Neural cell (in vitro differentiated cells): ENCODE results near the gene LYPD6B. TPM values are rescaled to one million over a fixed set of nuclear protein-coding genes. Genes with fewer than 3 reads are reported as not detected.

Experiments
- H2AFZ ChIP-seq: fragments of 200-600, 300-800 bp; sonication (generic), shearing (Covaris generic); 2 replicates; pipeline ENCODE4 v1.6.0; 2014; ENCODE audit warnings: low read depth, mild to moderate bottlenecking, antibody characterized with exemption, low read length, moderate library complexity
- H3F3A ChIP-seq: fragments of 200-600 bp; shearing (Covaris generic); 2 replicates; pipeline ENCODE4 v1.6.1; 2016; ENCODE audit warnings: mild to moderate bottlenecking, moderate library complexity, mixed read lengths, antibody characterized with exemption, low read length; ENCODE audit not compliant: insufficient read depth, poor library complexity, severe bottlenecking
- H3K27ac ChIP-seq: fragments of 200-600, 300-800 bp; sonication (generic), shearing (Covaris generic); 2 replicates; pipeline ENCODE4 v1.5.1; 2014; ENCODE audit warnings: mild to moderate bottlenecking, low read length, moderate library complexity
- H3K27me3 ChIP-seq: fragments of 300-800, 200-600 bp; sonication (generic), shearing (Covaris generic); 2 replicates; pipeline ENCODE4 v1.6.0; 2014; ENCODE audit warnings: mild to moderate bottlenecking, low read depth, low read length, moderate library complexity; ENCODE audit not compliant: insufficient read depth
- H3K36me3 ChIP-seq: fragments of 300-800, 200-600 bp; sonication (generic), shearing (Covaris generic); 2 replicates; pipeline ENCODE4 v1.5.1; 2014; ENCODE audit warnings: mild to moderate bottlenecking, antibody characterized with exemption, low read length, moderate library complexity; ENCODE audit not compliant: insufficient read depth
- H3K4me2 ChIP-seq: fragments of 300-800, 200-600 bp; sonication (generic), shearing (Covaris generic); 2 replicates; pipeline ENCODE4 v1.6.0; 2014; ENCODE audit warnings: mild to moderate bottlenecking, low read length
- H3K4me3 ChIP-seq: fragments of 300-800, 200-600 bp; sonication (generic), shearing (Covaris generic); 2 replicates; pipeline ENCODE4 v1.5.1; 2014; ENCODE audit warnings: mild to moderate bottlenecking, low read length, moderate library complexity
- H3K79me2 ChIP-seq: fragments of 200-600 bp; shearing (Covaris generic); replicated peaks from 2 replicates; pipeline ENCODE4 v1.6.0; 2014; ENCODE audit warnings: mild to moderate bottlenecking, low read length, moderate library complexity; ENCODE audit not compliant: insufficient read depth
- H3K9ac ChIP-seq: fragments of 300-800, 200-600 bp; sonication (generic), shearing (Covaris generic); 2 replicates; pipeline ENCODE4 v1.6.1; 2016; ENCODE audit warnings: mild to moderate bottlenecking, low read length, mixed read lengths
- H3K9me2 ChIP-seq: fragments of 200-600 bp; shearing (Covaris generic); 2 replicates; pipeline ENCODE4 v1.6.1; 2016; ENCODE audit warnings: mild to moderate bottlenecking, low read length, mixed read lengths; ENCODE audit not compliant: insufficient read depth
- H3K9me3 ChIP-seq: fragments of 200-600, 300-800 bp; sonication (generic), shearing (Covaris generic); 2 replicates; pipeline ENCODE4 v1.6.1; 2016; ENCODE audit warnings: mild to moderate bottlenecking, mixed run types, low read length, moderate library complexity, mixed read lengths
- H4K20me1 ChIP-seq: fragments of 200-600 bp; shearing (Covaris generic); 2 replicates; pipeline ENCODE4 v1.6.1; 2016; ENCODE audit warnings: mild to moderate bottlenecking, mixed run types; ENCODE audit not compliant: insufficient read depth
- CTCF ChIP-seq: fragments of 450-650 bp; IDR thresholded peaks from 2 replicates; pipeline ENCODE4 v1.5.1; 2014; ENCODE audit warnings: antibody characterized with exemption, mild to moderate bottlenecking, moderate library complexity; ENCODE audit not compliant: poor library complexity, severe bottlenecking
- EP300 ChIP-seq: fragments of 450-650 bp; conservative IDR thresholded peaks from 2 replicates; pipeline ENCODE4 v1.6.1; 2014; ENCODE audit warnings: antibody characterized with exemption, mild to moderate bottlenecking, moderate library complexity; ENCODE audit not compliant: poor library complexity, severe bottlenecking
- EZH2 ChIP-seq: fragments of 200-600, 300-800 bp; shearing (Covaris generic), sonication (generic); IDR thresholded peaks from 2 replicates; pipeline ENCODE4 v1.6.1; 2014; ENCODE audit warnings: antibody characterized with exemption, low read length, borderline replicate concordance, mild to moderate bottlenecking; ENCODE audit not compliant: insufficient read depth, poor library complexity, severe bottlenecking
- MXI1 ChIP-seq: fragments of 450-650 bp; conservative IDR thresholded peaks from 2 replicates; pipeline ENCODE4 v1.6.1; 2014; ENCODE audit warnings: antibody characterized with exemption, mild to moderate bottlenecking; ENCODE audit not compliant: poor library complexity, severe bottlenecking
- POLR2AphosphoS5 ChIP-seq: IDR thresholded peaks from 2 replicates; pipeline ENCODE4 v1.6.1; 2012
- RAD21 ChIP-seq: fragments of 450-650 bp; conservative IDR thresholded peaks from 2 replicates; pipeline ENCODE4 v1.6.1; 2014; ENCODE audit warnings: antibody characterized with exemption, mild to moderate bottlenecking, moderate library complexity
- REST ChIP-seq: IDR thresholded peaks from 2 replicates; pipeline ENCODE4 v1.6.1; 2012; ENCODE audit warnings: borderline replicate concordance
- SMC3 ChIP-seq: fragments of 450-650 bp; conservative IDR thresholded peaks from 2 replicates; pipeline ENCODE4 v1.6.1; 2014; ENCODE audit warnings: antibody characterized with exemption, mild to moderate bottlenecking, moderate library complexity; ENCODE audit not compliant: poor library complexity
- TAF1 ChIP-seq: IDR thresholded peaks from 2 replicates; pipeline ENCODE4 v1.6.1; 2012; ENCODE audit warnings: low read depth
- polyA plus RNA-seq: library from polyadenylated mRNA; depleted of rRNA; stranded (reverse); fragments of >200 nt; gene quantifications from 2 replicates; pipeline ENCODE4 v1.2.3, GENCODE V29; 2014

The LYPD6B gene
- polyA plus RNA-seq, 1 donor from 2014 or later: 0.68 TPM

GRCh38 chr2:149156971-149157740 is 118.7 kb downstream of the LYPD6B start:
- no peak for TF ChIP-seq SMC3
- no peak for TF ChIP-seq MXI1
- TF ChIP-seq TAF1: no peak
- no peak for TF ChIP-seq REST
- TF ChIP-seq EZH2: no peak
- no peak for TF ChIP-seq EP300
- H3K27me3 ChIP-seq: no peaks in the 10 kb centered on the region
- H3F3A ChIP-seq: no peaks in the 10 kb centered on the region
- no peak overlapping the region for H3K27ac ChIP-seq
- no peaks in the 10 kb centered on the region for H3K9me3 ChIP-seq
- H2AFZ ChIP-seq: no peak overlapping the region
- no peak overlapping the region for H3K4me3 ChIP-seq
- no peaks in the 10 kb centered on the region for H3K9me2 ChIP-seq
- H3K4me2 ChIP-seq: no peak overlapping the region
- H3K9ac ChIP-seq: no peak overlapping the region
- no peaks in the 10 kb centered on the region for H4K20me1 ChIP-seq
- H3K79me2 ChIP-seq: no peaks in the 10 kb centered on the region
- no peaks in the 10 kb centered on the region for H3K36me3 ChIP-seq

GRCh38 chr2:149158957-149159356 is 120.5 kb downstream of the LYPD6B start:
- no peaks in the 10 kb centered on the region for H3K27me3 ChIP-seq
- no peak overlapping the region for H3K4me3 ChIP-seq
- H3K79me2 ChIP-seq: no peaks in the 10 kb centered on the region
- no peaks in the 10 kb centered on the region for H3K36me3 ChIP-seq
- H3K9me2 ChIP-seq: no peaks in the 10 kb centered on the region
- no peaks in the 10 kb centered on the region for H3F3A ChIP-seq
- H3K4me2 ChIP-seq: no peak overlapping the region
- no peaks in the 10 kb centered on the region for H4K20me1 ChIP-seq
- H3K9me3 ChIP-seq: no peaks in the 10 kb centered on the region
- no peak overlapping the region for H3K27ac ChIP-seq
- no peak overlapping the region for H3K9ac ChIP-seq
- TF ChIP-seq TAF1: no peak
- TF ChIP-seq RAD21: no peak
- no peak for TF ChIP-seq POLR2AphosphoS5
- TF ChIP-seq MXI1: no peak
- no peak for TF ChIP-seq SMC3
- TF ChIP-seq REST: no peak
- no peak for TF ChIP-seq EP300
- no peak for TF ChIP-seq CTCF
- TF ChIP-seq EZH2: no peak
- no peak overlapping the region for H2AFZ ChIP-seq
